Epithelial cell of proximal tubule (primary cell): ENCODE measurements around the gene TEX53. TPM values are rescaled to one million over a fixed set of nuclear protein-coding genes. Genes with fewer than 3 reads are reported as not detected.
A peak's percentile ranks its signal among the peaks of the same experiment; 100 is the strongest.

Source experiments
- DNase-seq: peaks from one replicate; pipeline ENCODE4 v3.0.0-alpha.2; 2011; ENCODE audit warnings: low read depth
- H3K4me3 ChIP-seq: 2 replicates; pipeline ENCODE4 v1.5.1; 2011; ENCODE audit warnings: low read depth, mild to moderate bottlenecking, low read length
- CTCF ChIP-seq: conservative IDR thresholded peaks from 2 replicates; pipeline ENCODE4 v1.5.1; 2012; ENCODE audit warnings: low read depth, mild to moderate bottlenecking, low read length
- total RNA-seq: library from RNA; depleted of rRNA; stranded (reverse); fragments of >200 nt; gene quantifications from 2 replicates; pipeline ENCODE4 v1.2.3, GENCODE V29; 2015

The TEX53 gene
- total RNA-seq, 1 donor from 2014 or later, result not detected

GRCh38 chr9:114621975-114622609 is 35.5 kb downstream of the TEX53 start:
- peak; percentile 45 for DNase-seq
- no peak overlapping the region for H3K4me3 ChIP-seq
- TF ChIP-seq CTCF, result no peak

- no peak overlapping the region for H3K4me3 ChIP-seq
- DNase-seq, result no peak
- TF ChIP-seq CTCF, result no peak
Observed at GRCh38 chr9:114621561-114621960, 36.0 kb downstream of the TEX53 start.

GRCh38 chr9:114619191-114619761 is 38.3 kb downstream of the TEX53 start:
- no peak for TF ChIP-seq CTCF
- DNase-seq, result peak; percentile 31

GRCh38 chr9:114616684-114617520 is 40.7 kb downstream of the TEX53 start:
- no peak for TF ChIP-seq CTCF
- no peak overlapping the region for H3K4me3 ChIP-seq
- DNase-seq, result no peak

More at GRCh38 chr9:114619191-114619761, 38.3 kb downstream of the TEX53 start:
- peak overlapping the region; percentile 47 for H3K4me3 ChIP-seq

- no peak for DNase-seq
- no peak overlapping the region for H3K4me3 ChIP-seq
- no peak for TF ChIP-seq CTCF
Observed at GRCh38 chr9:114614373-114614772, 43.2 kb downstream of the TEX53 start.

GRCh38 chr9:114613919-114614318 is 43.7 kb downstream of the TEX53 start:
- H3K4me3 ChIP-seq, result no peak overlapping the region
- no peak for TF ChIP-seq CTCF
- DNase-seq, result no peak
